ENCODE results near the gene ONECUT1.

The ONECUT1 gene

GRCh38 chr15:52799145-52799811, 9.1 kb upstream of the ONECUT1 start:
- no peak for TF ChIP-seq CTCF (IDR thresholded peaks at IDR 0.05)
- Histone ChIP-seq H3K4me1 (peaks cover 0 to 33% (median 16%) of the 10 kb centered on the region in 4 donors), H3K4me3 (no peak overlapping the region), H3K9me3 (peaks cover 0 to 6% (median 0%) of the 10 kb centered on the region in 3 donors), H3K27me3 (peaks cover 5 to 100% of the 10 kb centered on the region in 2 donors), H3K36me3 (no peaks in the 10 kb centered on the region), H3K27ac (no peak overlapping the region)
- DNase-seq, result no peak
- intact Hi-C loops (cut with DNase I; ENCODE audit: low total_unique reads), result no loop called here

- Histone ChIP-seq H3K9me3 (peaks cover 0 to 6% (median 0%) of the 10 kb centered on the region in 3 donors), H3K36me3 (no peaks in the 10 kb centered on the region), H3K27ac (no peak overlapping the region), H3K4me1 (peaks cover 0 to 26% (median 9%) of the 10 kb centered on the region in 4 donors), H3K4me3 (no peak overlapping the region), H3K27me3 (peaks cover 5 to 94% of the 10 kb centered on the region in 2 donors)
- no peak for TF ChIP-seq CTCF (IDR thresholded peaks at IDR 0.05)
- no peak for DNase-seq
- intact Hi-C loops (cut with DNase I; ENCODE audit: low total_unique reads), result no loop called here
These were observed 8.5 kb upstream of the ONECUT1 start for GRCh38 chr15:52798529-52799101.

GRCh38 chr15:52797625-52798501, 7.7 kb upstream of the ONECUT1 start:
- intact Hi-C loops (cut with DNase I; ENCODE audit: low total_unique reads), result no loop called here
- H3K27me3 ChIP-seq, result peaks cover 5 to 87% of the 10 kb centered on the region in 2 donors

GRCh38 chr15:52796753-52797520, 6.8 kb upstream of the ONECUT1 start:
- no peak for DNase-seq
- no peak for TF ChIP-seq CTCF (IDR thresholded peaks at IDR 0.05)
- peaks cover 0 to 6% (median 0%) of the 10 kb centered on the region in 3 donors for H3K9me3 ChIP-seq
- H3K36me3 ChIP-seq, result no peaks in the 10 kb centered on the region
- H3K27ac ChIP-seq, result no peak overlapping the region
- peaks cover 5 to 77% of the 10 kb centered on the region in 2 donors for H3K27me3 ChIP-seq
- intact Hi-C loops (cut with DNase I; ENCODE audit: low total_unique reads), result no loop called here
- H3K4me1 ChIP-seq, result peaks cover 0 to 23% (median 7%) of the 10 kb centered on the region in 4 donors
- no peak overlapping the region for H3K4me3 ChIP-seq

More at GRCh38 chr15:52797625-52798501, 7.7 kb upstream of the ONECUT1 start:
- H3K36me3 ChIP-seq, result no peaks in the 10 kb centered on the region
- TF ChIP-seq CTCF (IDR thresholded peaks at IDR 0.05), result no peak
- DNase-seq, result no peak
- H3K27ac ChIP-seq, result no peak overlapping the region
- no peak overlapping the region for H3K4me3 ChIP-seq
- H3K9me3 ChIP-seq, result peaks cover 0 to 6% (median 0%) of the 10 kb centered on the region in 3 donors
- peaks cover 0 to 23% (median 7%) of the 10 kb centered on the region in 4 donors for H3K4me1 ChIP-seq

GRCh38 chr15:52796228-52796521, 6.0 kb upstream of the ONECUT1 start:
- Histone ChIP-seq H3K27me3 (peaks cover 5 to 70% of the 10 kb centered on the region in 2 donors), H3K4me1 (peaks cover 0 to 24% (median 8%) of the 10 kb centered on the region in 4 donors), H3K4me3 (no peak overlapping the region), H3K27ac (no peak overlapping the region), H3K9me3 (peaks cover 0 to 1% (median 0%) of the 10 kb centered on the region in 3 donors), H3K36me3 (no peaks in the 10 kb centered on the region)
- no peak for TF ChIP-seq CTCF (IDR thresholded peaks at IDR 0.05)
- intact Hi-C loops (cut with DNase I; ENCODE audit: low total_unique reads), result no loop called here
- DNase-seq, result no peak

All from tibial artery (tissue), 4 donors.